Purkinje cell (primary cell): ENCODE results near the gene COL6A6. TPM values are rescaled to one million over a fixed set of nuclear protein-coding genes. Genes with fewer than 3 reads are reported as not detected.

Experiments
- polyA plus RNA-seq: library from polyadenylated mRNA; unstranded; fragments of >200 nt; fragmentation: Nextera tagmentation; gene quantifications from 2 replicates; pipeline ENCODE4 v1.2.1, GENCODE V29; 2014

COL6A6 gene
- polyA plus RNA-seq, result 0.27 TPM in 1 of 2 replicates, not detected in the other

DNA sequence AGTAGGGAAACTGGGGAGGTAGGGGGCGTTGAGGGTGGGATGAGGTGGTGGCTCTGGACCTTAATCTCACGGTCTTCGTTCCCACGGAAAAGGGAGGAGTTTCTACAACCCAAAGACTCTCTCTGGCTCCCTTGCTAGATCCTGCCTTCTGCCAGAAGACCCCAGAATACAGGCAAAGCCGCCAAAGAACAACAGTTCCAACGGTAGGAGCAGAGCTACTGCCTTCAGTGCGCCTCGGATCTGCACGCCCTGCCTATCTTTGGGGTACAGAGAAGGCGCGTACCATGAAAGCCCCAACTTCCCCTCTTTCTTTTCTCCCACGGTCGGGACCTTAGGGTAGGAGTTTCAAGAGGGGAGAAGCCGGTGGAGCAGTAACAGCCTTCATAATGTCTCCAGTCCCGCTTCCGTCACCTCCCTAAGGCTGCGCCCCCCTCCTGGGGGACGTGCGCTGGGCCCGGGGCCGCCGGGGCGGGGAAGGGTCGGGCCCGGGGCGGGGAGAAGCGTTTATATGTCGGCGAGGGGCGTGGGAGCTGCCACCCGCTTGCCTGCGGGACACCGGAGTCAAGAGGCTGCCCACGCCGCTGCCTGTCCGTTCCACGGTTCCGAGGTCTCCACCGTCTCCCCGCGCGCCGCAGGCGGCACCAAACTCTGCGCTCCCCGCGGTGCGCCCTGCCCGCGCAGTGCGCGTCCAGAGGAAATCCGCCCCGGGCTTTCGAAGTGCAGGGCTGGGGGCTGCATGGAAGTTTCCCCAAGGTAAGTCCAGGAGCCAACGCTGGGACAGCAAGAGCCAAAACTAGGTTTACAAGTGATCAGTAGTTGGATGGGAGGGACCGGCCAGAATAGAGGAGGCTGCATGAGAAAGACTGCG lies at the start of gene COL6A6:
COL6A6 (plus strand) TSS at position 533 of the 868 bp plus-strand sequence. CDS start 43,188 bp downstream, outside the sequence.

Other genes with a start within 250 kb of the COL6A6 start
- gene COL6A5, start 171.5 kb upstream of the COL6A6 start, polyA plus RNA-seq, result not detected in 2 replicates
- 53.5 and 62.3 TPM in 2 replicates for gene PIK3R4, start 229.7 kb downstream of the COL6A6 start, polyA plus RNA-seq